COLO668 (cell line): ENCODE results near the gene KRTAP21-2.
"Not testable (repeated sequence)": the region's sequence is repeated elsewhere in the genome, so short reads cannot be mapped to it uniquely, and the experiment has no call there.

Experiments used
- DNase-seq: peaks from one replicate; lab custom pipeline; 2025; ENCODE audit not compliant: unreplicated experiment; lab: John Stamatoyannopoulos, UW

Gene KRTAP21-2

DNA sequence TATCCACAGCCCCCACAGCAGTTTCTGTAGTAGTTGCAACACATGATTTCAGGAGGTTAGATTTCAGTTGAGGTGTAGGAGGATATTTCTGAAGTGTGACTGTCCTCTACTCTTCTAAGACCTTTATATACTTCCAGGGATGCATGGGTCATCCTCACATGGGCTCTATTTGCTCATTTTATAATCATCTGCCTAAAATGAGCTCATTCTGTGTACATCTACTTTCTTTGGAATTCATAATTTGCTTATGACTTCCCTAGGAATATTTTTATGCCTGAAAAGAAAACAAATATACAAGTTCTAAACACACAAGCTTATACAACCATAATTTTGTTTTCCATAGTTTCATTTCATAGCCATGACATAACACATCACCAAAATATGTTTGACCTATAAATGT lies at the start of gene KRTAP21-2:
Gene KRTAP21-2, minus strand, starts transcription at position 101 of the 400 bp plus-strand sequence. Its CDS starts 57 bp downstream, at position 44.
- DNase-seq, result no peak

DNA sequence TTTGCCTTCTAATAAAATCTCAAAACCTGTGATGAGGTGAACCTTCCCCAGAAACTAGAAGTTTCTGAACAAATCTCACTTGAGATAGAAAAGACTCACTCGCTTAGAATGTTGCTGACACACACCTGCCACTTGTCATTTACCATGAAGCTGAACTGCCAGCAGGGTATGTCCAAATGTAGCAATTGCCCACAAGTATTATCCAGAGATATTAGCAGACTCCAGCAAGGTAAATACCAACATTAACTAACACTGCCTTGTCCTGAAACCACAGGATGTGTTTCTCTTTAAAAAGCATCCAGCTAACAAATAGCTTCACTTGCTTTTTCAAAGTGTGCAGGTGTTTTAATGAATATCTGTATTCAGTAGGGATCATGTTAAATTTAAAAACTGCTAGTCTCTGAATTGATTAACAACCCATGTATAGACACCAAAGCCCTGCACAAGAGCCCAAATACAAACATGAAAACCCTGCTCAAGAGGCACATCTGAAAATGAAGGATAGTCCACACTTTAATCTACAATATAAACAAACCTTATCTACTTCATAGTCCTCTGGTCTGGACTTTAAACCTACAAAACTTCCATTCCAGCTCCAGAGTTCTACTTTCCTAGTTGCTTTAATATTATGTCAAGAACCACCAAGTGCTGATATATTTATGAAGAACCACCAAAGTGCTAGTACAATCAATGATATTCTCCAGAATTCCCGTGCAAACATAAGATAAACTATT lies 46.7 kb upstream of the KRTAP21-2 start:
- no peak for DNase-seq

DNA sequence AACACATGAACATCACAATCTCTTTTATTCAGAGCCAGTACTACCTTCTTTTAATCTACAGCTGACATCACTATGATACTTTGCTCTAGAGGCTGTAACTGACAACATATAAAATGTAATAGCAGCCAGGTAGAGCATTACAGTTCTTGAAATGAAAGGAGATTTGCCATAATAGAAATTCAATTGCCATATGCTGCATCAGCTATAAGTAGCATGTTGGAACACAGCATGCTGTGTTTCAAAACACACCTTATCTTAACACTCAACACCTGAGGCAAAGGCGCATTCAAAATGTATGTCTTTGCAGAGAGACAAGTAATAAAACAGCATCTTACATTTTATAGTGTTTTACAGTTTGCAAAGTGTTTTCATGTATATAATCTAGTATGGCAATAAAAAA lies 32.2 kb upstream of the KRTAP21-2 start:
- DNase-seq, result no peak

DNA sequence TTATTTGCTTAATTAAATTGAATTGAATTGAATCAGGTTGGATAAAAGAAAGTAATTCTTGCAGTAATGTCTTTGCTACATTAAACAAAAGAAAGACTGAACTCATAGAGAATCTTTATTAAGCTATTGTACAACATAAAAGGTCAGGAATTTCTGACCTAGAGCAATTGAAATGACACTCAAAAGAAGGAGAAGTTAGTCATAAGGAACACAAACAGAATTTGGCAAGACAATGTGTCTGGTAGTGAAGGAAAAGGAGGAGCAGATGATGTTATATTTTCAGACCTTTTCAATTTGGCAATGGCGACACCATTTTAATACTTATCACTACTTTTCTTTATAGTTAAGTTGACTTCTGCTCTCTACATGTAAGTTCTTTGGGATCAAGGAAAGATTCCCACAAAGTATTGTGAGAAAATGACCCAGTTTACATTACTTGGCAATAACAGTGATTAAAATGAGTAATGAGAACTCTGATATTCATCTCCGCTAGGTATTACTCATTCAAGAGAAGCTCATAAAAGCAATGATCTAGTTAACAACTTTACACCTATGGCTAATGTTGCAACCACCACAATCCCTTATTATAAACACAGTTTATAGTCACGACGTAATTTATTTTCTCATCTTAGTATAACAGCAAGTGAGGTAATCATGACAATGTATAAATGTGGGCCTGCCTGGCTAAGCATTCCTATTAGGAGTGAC lies 22.8 kb upstream of the KRTAP21-2 start:
- DNase-seq, result no peak

DNA sequence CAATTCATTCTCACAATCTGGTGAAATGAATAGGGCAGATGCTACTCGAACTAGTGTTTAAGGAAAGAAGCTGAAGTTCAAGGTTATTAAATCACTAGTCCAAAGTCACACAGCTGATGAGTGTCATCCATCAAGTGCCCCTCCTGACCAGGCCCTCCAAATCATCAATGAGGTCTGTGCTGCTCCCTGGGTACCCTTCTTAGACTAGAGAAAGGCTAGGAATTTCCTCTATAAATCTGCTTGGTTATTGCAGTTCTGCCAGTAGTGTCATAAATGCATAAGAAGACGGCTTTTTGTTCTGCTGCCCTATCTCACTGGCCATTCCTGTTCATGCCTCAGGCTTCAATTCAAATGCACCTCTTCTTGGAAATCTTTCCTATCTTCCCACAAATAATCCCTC lies 13.7 kb upstream of the KRTAP21-2 start:
- no peak for DNase-seq

DNA sequence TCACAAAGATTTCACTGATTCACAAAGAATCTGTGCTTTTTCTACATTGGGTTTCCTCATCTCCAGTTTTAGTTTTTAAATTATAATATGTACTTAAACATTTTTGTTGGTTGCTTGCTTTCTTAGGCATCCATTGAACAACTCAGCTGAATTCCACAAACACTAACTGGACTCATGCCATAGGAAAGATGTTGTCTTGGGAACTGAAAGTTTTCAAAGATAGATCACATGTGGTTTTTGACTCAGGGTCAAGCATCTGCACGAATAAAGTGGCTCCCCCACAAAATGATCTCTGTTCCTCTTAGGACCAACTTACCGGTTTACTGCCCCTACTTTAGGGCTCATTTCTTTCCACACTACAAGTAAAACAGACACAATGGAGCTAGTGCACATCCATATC lies 11.2 kb upstream of the KRTAP21-2 start:
- DNase-seq, result no peak

DNA sequence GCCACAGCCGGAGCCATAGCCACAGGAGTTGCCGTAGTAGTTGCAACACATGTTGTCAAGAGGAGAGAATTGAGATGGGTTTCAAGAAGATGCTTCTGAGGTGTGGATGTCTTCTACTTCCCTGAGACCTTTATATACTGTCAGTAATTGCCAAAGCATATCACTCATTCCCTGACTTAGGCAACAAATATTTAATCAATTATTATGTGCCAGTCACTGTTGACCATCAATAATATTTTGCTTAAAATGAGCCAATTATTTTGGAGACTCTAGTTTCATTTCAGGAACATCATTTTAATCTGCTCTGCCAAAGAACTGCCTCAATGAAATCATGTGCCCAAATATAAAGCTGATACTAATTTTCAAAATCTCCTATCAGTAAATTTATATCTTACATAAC lies 8.3 kb upstream of the KRTAP21-2 start, which contains the start of gene KRTAP21-1:
Gene KRTAP21-1, minus strand, starts transcription at position 101 of the 400 bp plus-strand sequence. Its CDS starts 50 bp downstream, at position 51.
- not testable (repeated sequence) for DNase-seq

DNA sequence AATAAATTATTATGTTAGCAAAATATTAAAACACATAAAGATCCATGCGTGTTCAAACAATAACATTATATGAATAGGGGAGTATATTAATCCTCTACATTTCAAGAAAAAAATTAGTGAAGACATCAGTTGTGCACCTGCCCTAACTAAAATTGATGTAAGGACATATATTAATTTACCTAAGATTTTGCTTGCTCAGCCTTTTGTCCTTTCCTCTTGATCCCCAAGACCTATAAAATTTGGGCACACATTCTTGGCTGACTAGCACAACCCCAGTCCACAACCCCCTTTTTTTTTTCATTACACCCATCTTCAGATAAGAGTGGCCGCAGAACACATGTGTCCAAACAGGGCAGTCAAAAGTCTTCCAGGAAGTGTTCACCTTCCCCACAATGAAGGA lies 6.6 kb downstream of the KRTAP21-2 start:
- DNase-seq, result no peak

DNA sequence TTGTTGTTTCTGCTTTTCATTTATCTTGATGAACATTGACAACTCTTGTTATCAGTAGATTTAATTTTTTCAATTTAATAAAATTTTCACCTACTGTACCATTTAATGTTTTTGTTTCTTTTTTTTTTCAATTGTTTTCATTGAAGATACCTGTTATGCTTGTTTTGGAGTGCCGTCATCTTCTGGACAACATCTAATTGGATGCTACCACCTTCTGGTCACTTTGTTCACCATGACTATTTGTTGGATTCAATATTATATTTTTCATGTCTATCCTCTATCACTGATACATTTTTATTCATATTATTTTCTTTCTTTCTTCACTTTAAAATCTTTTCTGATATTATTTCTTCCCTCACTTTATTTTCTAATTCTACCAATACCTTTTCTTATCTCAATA lies 14.0 kb downstream of the KRTAP21-2 start:
- DNase-seq, result no peak

DNA sequence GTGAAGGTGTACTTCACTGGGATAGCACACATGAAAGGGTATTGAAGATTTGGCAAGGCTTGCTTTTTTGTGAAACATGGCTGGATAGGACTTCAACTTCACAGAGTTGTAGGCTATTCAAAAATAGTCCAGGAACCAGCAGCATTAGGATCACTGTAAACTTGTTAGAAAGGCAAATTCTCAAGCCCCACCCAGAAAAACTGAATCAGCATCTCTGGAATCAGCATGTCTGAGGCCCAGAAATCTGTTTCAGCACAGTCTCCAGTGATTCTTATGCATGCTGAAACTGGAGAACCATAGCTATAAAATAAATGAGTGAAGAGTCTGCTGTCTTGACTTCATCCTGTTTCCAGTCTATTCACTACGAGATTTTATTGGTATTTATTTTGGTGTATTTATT lies 20.3 kb downstream of the KRTAP21-2 start:
- no peak for DNase-seq

DNA sequence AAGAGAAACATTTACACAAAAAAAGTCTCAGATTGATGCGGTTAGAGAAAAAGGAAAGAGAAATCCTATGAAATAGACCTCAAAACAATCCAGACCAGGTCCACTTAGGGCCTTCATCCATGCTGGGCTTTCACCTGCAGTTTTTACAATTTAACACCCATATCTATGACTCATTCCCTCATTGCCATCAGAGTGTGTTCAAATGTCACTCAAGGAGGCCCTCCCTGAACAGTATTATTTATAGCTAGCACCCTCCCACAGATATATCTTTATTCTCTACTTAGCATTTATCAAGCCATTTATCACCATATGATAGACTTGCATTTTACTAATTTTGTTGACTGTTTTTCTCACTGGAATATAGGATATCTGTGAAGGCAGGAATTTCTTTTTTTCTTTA lies 27.7 kb downstream of the KRTAP21-2 start:
- no peak for DNase-seq

DNA sequence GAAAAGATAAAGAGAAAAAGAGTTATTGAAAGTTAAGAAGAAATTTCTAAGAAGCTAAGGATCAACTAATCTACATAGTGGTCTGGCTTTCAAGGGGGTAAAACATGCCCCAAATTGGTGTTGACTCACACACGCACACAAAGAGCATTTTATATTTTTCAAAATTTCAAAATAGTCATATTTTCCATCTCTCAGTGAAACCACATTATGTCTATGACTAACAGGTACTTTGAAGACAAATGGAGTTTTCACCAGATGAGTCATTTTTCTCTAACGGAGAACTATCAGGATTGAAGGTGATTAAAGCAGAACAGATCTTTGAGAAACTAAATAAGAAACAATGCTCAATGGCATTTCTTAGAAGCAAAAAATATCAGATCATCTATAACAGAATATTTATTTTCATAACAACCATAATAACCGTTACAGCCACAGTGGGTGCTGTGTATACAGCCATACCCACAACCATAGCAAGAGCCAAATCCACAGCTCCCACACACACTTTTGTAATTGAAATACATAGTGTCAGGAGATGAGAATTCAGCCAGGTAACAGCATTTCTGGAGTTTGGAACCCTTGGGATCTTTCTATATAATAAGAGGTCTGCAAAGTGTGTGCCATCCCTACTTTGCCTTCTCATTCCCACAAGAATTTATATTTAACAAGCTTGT lies 28.7 kb downstream of the KRTAP21-2 start, which contains the start of gene KRTAP21-3:
Gene KRTAP21-3, minus strand, starts transcription at position 539 of the 671 bp plus-strand sequence. Its CDS starts 18 bp downstream, at position 521.
- DNase-seq, result no peak

DNA sequence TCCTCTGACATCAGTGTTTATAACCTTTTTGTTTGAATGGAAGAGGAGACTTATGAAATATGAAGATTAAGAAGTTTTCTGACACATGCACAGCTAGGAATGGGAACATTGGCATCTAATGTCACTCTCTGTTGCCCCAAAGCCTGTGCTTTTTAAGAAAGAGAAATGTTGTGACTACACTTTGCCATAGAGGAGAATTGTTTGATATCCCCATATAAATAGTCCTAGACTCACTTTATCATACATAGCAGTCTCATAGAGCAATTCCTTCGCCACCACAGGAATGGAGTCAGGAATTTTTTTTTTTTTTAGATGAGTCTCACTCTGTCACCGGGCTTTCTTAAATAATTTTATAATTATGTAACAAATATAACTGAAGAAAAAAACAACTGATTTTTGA lies 30.0 kb downstream of the KRTAP21-2 start:
- no peak for DNase-seq

DNA sequence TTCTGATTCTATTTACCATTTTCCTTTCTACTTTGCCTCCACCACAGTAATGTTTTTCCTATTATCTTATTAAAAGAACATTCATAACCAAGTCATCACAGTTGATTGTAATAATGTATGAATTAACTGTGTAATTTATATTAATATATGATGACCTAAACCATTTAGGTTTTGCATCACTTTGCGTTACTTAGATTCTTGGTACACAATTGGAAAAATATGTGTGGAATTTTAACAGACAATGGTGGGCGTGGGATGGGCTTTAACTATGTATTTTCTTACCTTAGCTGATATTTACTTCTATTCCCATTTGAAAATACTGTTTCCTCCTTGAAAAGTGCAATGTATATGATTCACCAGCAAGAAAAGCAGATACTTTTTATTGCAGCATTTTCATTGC lies 32.1 kb downstream of the KRTAP21-2 start:
- no peak for DNase-seq

DNA sequence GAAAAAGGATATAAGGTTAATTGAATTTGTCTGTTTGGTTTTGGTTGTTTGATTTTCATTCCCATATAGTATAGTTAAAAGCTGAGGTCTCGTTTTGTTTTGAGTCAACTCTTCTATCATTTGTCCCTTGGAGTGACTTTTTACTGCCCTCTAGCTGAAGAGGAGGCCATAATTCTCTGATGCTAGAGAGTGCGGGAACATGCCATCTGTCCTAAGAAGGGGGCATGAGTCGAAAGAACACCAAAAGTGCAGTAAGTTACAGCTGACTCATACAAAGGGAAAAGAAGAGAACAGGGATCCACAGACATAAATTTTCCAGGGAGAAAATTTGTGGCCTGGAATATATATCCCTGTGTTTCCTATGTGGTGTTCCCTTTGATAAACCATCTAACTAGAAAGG lies 32.6 kb downstream of the KRTAP21-2 start:
- no peak for DNase-seq

DNA sequence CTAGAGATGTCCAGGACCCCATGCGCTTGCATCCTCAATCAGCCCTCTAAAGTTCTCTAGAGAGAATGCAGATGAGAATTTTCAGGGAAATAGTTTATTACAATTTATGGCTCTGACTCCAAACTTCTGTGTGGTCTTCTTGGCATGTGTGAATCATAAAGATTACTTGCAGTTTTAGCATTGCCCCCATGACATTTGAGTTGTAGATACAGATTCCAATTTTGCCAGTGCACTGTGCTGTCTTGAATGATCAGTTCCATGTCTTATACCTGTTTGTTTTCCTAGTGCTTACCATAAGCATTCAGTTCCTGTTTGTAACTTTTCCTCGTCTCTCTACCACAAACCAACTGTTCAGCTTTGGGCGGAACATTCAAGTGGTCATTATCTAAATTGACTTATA lies 33.3 kb downstream of the KRTAP21-2 start:
- DNase-seq, result no peak

DNA sequence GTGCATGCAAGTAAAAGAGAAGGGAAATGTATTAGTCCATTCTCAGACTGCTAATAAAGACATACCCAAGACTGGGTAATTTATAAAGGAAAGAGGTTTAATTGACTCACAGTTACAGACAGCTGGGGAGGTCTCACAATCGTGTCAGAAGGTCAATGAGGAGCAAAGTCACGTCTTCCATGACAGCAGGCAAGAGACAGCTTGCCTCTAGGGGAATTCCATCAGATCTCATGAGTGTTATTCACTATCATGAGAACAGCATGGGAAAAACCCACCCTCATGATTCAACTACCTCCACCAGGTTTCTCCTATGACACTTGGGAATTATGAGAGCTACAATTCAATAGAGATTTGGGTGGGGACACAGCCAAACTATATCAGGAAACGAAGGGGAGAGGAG lies 36.6 kb downstream of the KRTAP21-2 start:
- no peak for DNase-seq

DNA sequence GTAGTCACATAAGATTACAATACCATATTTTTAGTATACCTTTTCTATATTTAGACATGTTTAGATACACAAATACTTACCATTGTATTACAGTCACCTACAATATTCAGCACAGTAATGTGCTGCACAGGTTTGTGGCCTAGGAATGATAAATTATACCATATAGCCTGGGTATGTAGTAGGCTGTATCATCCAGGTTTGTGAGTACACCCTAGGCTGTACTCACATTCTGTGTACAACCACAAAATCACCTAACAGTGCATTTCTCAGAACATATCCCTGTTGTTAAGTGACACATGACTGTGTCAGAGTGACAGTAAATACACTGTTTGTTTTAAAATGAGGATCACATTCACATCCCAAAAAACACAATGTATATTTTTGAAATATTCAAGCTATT lies 39.6 kb downstream of the KRTAP21-2 start:
- no peak for DNase-seq
